ENCODE measurements around the gene MED27.
A peak's percentile ranks its signal among the peaks of the same experiment; 100 is the strongest.

MED27 gene

DNA sequence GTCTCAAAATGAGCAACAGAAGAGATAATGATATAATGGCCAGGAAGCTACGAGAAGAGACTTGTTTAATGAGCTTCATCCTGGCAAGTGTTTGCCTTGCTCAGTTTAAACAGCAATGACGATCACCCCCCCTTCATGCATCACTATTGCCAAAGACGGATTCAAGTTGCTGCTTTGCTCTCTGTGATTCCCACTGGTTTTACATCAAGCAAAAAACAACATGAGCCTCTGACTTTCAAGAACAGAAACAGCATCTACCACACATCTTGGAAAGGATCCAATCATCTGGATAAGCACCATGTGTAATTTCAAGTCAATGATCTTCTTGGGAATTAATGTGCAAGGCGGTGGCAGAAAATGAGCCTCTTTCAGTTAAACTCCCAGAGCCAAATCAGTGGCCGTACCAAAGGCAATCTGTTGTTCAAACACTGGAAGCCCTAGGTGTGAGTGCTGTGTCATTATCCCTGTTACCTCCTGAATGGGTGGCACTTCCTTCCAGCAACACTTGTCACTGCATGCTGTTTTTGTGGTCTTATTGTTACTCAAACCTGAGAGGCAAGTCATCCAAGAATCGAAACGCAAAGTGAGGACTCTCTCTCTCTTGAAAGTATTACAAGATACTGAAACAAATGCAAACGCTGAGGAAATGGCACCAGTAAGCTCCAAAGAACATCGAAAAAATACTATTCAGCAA is 72.8 kb downstream of the MED27 start:
- Mint-ChIP-seq H3K36me3 (ENCODE audit: insufficient read depth) (peaks cover 2% of the 10 kb centered on the region), H3K27me3 (no peaks in the 10 kb centered on the region)

DNA sequence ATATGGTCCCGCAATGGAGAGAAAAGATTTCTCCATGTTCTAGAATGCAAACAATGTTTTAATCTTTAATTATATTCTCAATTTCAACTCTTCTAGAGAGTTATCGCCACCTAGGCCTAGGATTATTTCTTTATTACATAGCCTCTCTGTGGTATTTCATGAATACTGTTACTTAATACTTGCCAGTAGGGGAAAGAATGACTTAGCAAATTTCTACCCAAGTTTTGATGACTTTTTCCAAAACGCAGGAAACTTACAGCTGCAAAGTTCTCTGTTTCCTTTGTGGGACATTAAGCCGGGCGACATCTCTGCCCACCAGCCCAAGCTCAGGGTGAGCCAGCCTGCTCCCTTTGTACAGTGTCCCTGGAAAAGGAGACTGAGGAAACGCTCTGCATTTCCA is 73.8 kb downstream of the MED27 start:
- no peak for DNase-seq (ENCODE audit: low spot score in 2 of 2)
- Mint-ChIP-seq H3K4me1 (peaks cover 67% of the 10 kb centered on the region), H3K27me3 (no peaks in the 10 kb centered on the region), H3K27ac (ENCODE audit: low read depth) (no peak overlapping the region), H3K9me3 (no peaks in the 10 kb centered on the region), H3K36me3 (ENCODE audit: insufficient read depth) (peaks cover 2% of the 10 kb centered on the region), H3K4me3 (no peak overlapping the region)
- no peak for ATAC-seq (replicated peaks; ENCODE audit: extremely low read depth, poor library complexity, severe bottlenecking)

More for the DNA sequence above, 72.8 kb downstream of the MED27 start:
- peak; percentile 70 for ATAC-seq (replicated peaks; ENCODE audit: extremely low read depth, poor library complexity, severe bottlenecking)
- Mint-ChIP-seq H3K27ac (ENCODE audit: low read depth) (peak overlapping the region; percentile 60), H3K9me3 (no peaks in the 10 kb centered on the region), H3K4me3 (peak overlapping the region; percentile 17), H3K4me1 (peaks cover 60% of the 10 kb centered on the region)
- DNase-seq (ENCODE audit: low spot score in 2 of 2), result no peak

DNA sequence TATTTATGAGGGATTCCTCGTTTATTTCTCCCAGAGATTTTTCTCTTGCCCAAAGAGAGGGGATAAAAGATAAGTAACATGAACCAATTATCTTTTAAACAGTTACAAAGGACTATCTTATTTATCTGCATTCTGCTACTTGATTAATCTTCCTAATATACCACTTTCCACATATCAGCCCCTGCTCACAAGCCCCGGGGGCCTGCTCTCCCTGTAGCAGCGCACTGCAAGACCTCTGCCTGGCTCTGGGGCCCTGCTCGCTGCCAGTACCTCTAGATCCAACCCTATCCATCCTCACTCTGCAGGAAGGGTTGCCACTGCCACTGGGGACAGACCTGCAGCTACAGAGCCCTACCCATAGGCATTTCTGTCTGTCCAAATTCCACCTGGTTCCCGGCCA is 75.3 kb downstream of the MED27 start:
- Mint-ChIP-seq H3K4me3 (no peak overlapping the region), H3K9me3 (no peaks in the 10 kb centered on the region), H3K4me1 (peaks cover 81% of the 10 kb centered on the region), H3K27me3 (no peaks in the 10 kb centered on the region), H3K27ac (ENCODE audit: low read depth) (peak overlapping the region; percentile 17), H3K36me3 (ENCODE audit: insufficient read depth) (peaks cover 2% of the 10 kb centered on the region)
- ATAC-seq (replicated peaks; ENCODE audit: extremely low read depth, poor library complexity, severe bottlenecking) (no peak), DNase-seq (ENCODE audit: low spot score in 2 of 2) (no peak)

GRCh38 chr9:132003896-132004295 is 75.8 kb downstream of the MED27 start:
- H3K36me3 Mint-ChIP-seq (ENCODE audit: insufficient read depth), result peaks cover 2% of the 10 kb centered on the region
- ATAC-seq (replicated peaks; ENCODE audit: extremely low read depth, poor library complexity, severe bottlenecking) (no peak), DNase-seq (ENCODE audit: low spot score in 2 of 2) (no peak)
- no peaks in the 10 kb centered on the region for H3K9me3 Mint-ChIP-seq
- no peaks in the 10 kb centered on the region for H3K27me3 Mint-ChIP-seq
- peak overlapping the region; percentile 17 for H3K27ac Mint-ChIP-seq (ENCODE audit: low read depth)
- H3K4me3 Mint-ChIP-seq, result no peak overlapping the region
- peaks cover 79% of the 10 kb centered on the region for H3K4me1 Mint-ChIP-seq

DNA sequence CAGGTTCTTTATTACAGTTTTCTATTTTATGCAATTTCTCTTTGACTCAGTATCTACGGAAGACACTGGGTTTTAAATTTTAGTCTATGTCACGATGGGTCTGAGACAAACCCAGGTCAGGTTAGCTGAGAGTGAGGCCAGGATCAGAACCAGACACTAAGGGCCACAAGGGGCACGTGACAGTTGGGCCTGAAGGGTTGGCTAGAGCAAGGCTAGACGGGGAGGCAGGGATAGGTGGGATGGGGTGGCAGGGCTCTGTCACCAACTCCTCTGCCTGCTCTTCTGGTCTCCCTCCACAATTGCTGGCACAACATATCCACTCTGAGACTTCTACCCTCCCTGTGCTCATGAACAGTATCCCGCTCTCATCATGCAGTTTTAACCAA is 76.4 kb downstream of the MED27 start:
- Mint-ChIP-seq H3K27me3 (no peaks in the 10 kb centered on the region), H3K4me1 (peaks cover 78% of the 10 kb centered on the region), H3K36me3 (ENCODE audit: insufficient read depth) (peaks cover 2% of the 10 kb centered on the region), H3K9me3 (no peaks in the 10 kb centered on the region), H3K4me3 (no peak overlapping the region), H3K27ac (ENCODE audit: low read depth) (peak overlapping the region; percentile 17)
- no peak for ATAC-seq (replicated peaks; ENCODE audit: extremely low read depth, poor library complexity, severe bottlenecking)
- DNase-seq (ENCODE audit: low spot score in 2 of 2), result no peak

GRCh38 chr9:132002643-132003318 is 76.9 kb downstream of the MED27 start:
- DNase-seq (ENCODE audit: low spot score in 2 of 2) (no peak), ATAC-seq (replicated peaks; ENCODE audit: extremely low read depth, poor library complexity, severe bottlenecking) (no peak)
- H3K4me3 Mint-ChIP-seq, result no peak overlapping the region
- H3K27me3 Mint-ChIP-seq, result no peaks in the 10 kb centered on the region
- H3K36me3 Mint-ChIP-seq (ENCODE audit: insufficient read depth), result peaks cover 2% of the 10 kb centered on the region
- peaks cover 78% of the 10 kb centered on the region for H3K4me1 Mint-ChIP-seq
- peak overlapping the region; percentile 34 for H3K27ac Mint-ChIP-seq (ENCODE audit: low read depth)
- no peaks in the 10 kb centered on the region for H3K9me3 Mint-ChIP-seq

- Mint-ChIP-seq H3K4me3 (no peak overlapping the region), H3K36me3 (ENCODE audit: insufficient read depth) (peaks cover 2% of the 10 kb centered on the region), H3K4me1 (peaks cover 70% of the 10 kb centered on the region), H3K27me3 (no peaks in the 10 kb centered on the region), H3K9me3 (no peaks in the 10 kb centered on the region), H3K27ac (ENCODE audit: low read depth) (no peak overlapping the region)
- DNase-seq (ENCODE audit: low spot score in 2 of 2), result no peak
- ATAC-seq (replicated peaks; ENCODE audit: extremely low read depth, poor library complexity, severe bottlenecking), result no peak
These were observed 78.1 kb downstream of the MED27 start for GRCh38 chr9:132001567-132001966.

DNA sequence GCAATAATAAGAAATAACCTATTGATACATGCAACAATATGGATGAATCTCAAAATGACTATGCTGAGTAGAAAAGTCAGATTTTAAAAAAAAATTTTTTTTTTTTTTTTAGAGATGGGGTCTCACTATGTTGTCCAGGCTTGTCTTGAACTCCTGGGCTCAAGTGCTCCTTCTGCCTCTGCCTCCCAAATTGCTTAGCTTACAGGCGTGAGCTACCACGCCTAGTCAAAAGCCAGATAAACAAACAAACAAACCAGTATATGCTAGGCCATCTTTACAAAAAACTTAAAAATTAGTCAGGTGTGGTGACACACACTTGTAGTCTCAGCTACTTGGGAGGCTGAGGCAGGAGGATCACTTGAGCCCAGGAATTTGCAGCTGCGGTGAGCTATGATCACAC is 79.0 kb downstream of the MED27 start:
- Mint-ChIP-seq H3K27me3 (no peaks in the 10 kb centered on the region), H3K4me1 (peaks cover 74% of the 10 kb centered on the region), H3K27ac (ENCODE audit: low read depth) (no peak overlapping the region), H3K4me3 (no peak overlapping the region), H3K36me3 (ENCODE audit: insufficient read depth) (peaks cover 2% of the 10 kb centered on the region), H3K9me3 (no peaks in the 10 kb centered on the region)
- ATAC-seq (replicated peaks; ENCODE audit: extremely low read depth, poor library complexity, severe bottlenecking) (no peak), DNase-seq (ENCODE audit: low spot score in 2 of 2) (no peak)

GRCh38 chr9:131999692-132000551 is 79.7 kb downstream of the MED27 start:
- DNase-seq (ENCODE audit: low spot score in 2 of 2) (no peak), ATAC-seq (replicated peaks; ENCODE audit: extremely low read depth, poor library complexity, severe bottlenecking) (no peak)
- H3K4me3 Mint-ChIP-seq, result no peak overlapping the region
- no peaks in the 10 kb centered on the region for H3K9me3 Mint-ChIP-seq
- no peak overlapping the region for H3K27ac Mint-ChIP-seq (ENCODE audit: low read depth)
- H3K4me1 Mint-ChIP-seq, result peaks cover 71% of the 10 kb centered on the region
- no peaks in the 10 kb centered on the region for H3K27me3 Mint-ChIP-seq
- H3K36me3 Mint-ChIP-seq (ENCODE audit: insufficient read depth), result peaks cover 2% of the 10 kb centered on the region

DNA sequence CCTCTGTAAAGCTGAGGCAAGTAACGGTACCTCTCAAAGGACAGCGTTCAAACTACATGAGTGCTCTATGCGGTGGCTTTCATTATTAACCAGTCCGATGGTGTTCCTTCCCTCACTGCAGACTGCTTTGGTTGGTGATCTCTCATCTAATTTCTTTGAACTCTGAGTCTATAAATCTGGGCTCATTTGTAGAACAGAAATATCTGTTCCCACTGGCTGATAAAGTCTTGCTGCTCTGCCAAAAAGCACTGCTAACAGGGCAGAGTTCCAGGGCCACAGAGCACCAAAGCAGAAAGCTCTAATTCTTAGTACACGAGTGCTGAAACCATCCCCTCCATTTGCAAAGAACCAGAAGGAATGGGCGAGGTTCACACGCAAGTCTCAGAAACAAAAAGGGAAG is 81.9 kb downstream of the MED27 start:
- H3K27ac Mint-ChIP-seq (ENCODE audit: low read depth), result no peak overlapping the region
- ATAC-seq (replicated peaks; ENCODE audit: extremely low read depth, poor library complexity, severe bottlenecking) (no peak), DNase-seq (ENCODE audit: low spot score in 2 of 2) (no peak)
- H3K27me3 Mint-ChIP-seq, result no peaks in the 10 kb centered on the region
- H3K4me3 Mint-ChIP-seq, result no peak overlapping the region
- H3K36me3 Mint-ChIP-seq (ENCODE audit: insufficient read depth), result peaks cover 5% of the 10 kb centered on the region
- H3K4me1 Mint-ChIP-seq, result peaks cover 53% of the 10 kb centered on the region
- H3K9me3 Mint-ChIP-seq, result no peaks in the 10 kb centered on the region

GRCh38 chr9:131997076-131997475 is 82.6 kb downstream of the MED27 start:
- Mint-ChIP-seq H3K36me3 (ENCODE audit: insufficient read depth) (peaks cover 5% of the 10 kb centered on the region), H3K4me1 (peaks cover 51% of the 10 kb centered on the region), H3K27me3 (no peaks in the 10 kb centered on the region), H3K4me3 (no peak overlapping the region), H3K27ac (ENCODE audit: low read depth) (no peak overlapping the region), H3K9me3 (no peaks in the 10 kb centered on the region)
- DNase-seq (ENCODE audit: low spot score in 2 of 2), result no peak
- ATAC-seq (replicated peaks; ENCODE audit: extremely low read depth, poor library complexity, severe bottlenecking), result no peak

GRCh38 chr9:131995382-131995781 is 84.3 kb downstream of the MED27 start:
- H3K27ac Mint-ChIP-seq (ENCODE audit: low read depth), result no peak overlapping the region
- H3K4me1 Mint-ChIP-seq, result peaks cover 38% of the 10 kb centered on the region
- no peak for ATAC-seq (replicated peaks; ENCODE audit: extremely low read depth, poor library complexity, severe bottlenecking)
- no peak for DNase-seq (ENCODE audit: low spot score in 2 of 2)
- H3K4me3 Mint-ChIP-seq, result no peak overlapping the region
- peaks cover 5% of the 10 kb centered on the region for H3K36me3 Mint-ChIP-seq (ENCODE audit: insufficient read depth)
- no peaks in the 10 kb centered on the region for H3K27me3 Mint-ChIP-seq
- H3K9me3 Mint-ChIP-seq, result no peaks in the 10 kb centered on the region
